ENCODE measurements around the gene RREB1.

The RREB1 gene

GRCh38 chr6:7166410-7167293, 58.9 kb downstream of the RREB1 start:
- DNase-seq, result no peak

- DNase-seq, result no peak
Measured at GRCh38 chr6:7169296-7169721, 61.5 kb downstream of the RREB1 start.

DNA sequence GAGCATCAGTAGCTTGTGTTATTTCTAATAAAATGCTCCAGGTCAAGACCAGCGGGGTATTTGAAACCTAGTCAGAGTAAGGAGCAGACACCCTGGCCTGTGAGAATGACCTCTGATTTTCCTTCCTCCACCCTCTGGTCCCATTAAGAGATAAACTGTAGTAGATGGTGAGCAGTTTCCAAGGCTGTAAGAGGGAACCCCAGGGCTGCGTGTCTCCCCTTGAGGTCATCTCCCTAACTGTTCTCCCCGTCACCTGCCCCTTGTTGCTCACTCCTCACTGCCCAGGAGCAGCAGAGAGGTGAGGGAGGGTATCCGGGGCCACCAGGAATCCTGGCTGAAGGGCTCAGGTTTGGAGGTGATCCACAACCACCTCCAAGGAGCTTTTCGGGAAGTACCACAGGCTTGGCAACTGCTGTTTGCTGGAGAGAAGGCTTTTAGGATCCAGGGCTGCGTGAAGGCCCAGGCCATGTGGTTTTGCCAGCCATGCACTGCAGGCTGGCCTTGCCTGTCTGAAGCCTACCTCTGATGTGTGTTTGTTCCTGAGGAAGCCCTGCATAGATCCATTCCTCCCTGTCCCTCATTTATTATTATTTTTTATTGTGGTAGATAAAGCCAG, 62.5 kb downstream of the RREB1 start:
- DNase-seq, result no peak

GRCh38 chr6:7171119-7171518, 63.4 kb downstream of the RREB1 start:
- DNase-seq, result no peak

- DNase-seq, result no peak
Measured at GRCh38 chr6:7171733-7172132, 64.0 kb downstream of the RREB1 start.

GRCh38 chr6:7172649-7173048, 64.9 kb downstream of the RREB1 start:
- DNase-seq, result no peak

GRCh38 chr6:7173843-7174503, 66.2 kb downstream of the RREB1 start:
- no peak for DNase-seq

- no peak for DNase-seq
Measured at GRCh38 chr6:7175462-7175861, 67.7 kb downstream of the RREB1 start.

DNA sequence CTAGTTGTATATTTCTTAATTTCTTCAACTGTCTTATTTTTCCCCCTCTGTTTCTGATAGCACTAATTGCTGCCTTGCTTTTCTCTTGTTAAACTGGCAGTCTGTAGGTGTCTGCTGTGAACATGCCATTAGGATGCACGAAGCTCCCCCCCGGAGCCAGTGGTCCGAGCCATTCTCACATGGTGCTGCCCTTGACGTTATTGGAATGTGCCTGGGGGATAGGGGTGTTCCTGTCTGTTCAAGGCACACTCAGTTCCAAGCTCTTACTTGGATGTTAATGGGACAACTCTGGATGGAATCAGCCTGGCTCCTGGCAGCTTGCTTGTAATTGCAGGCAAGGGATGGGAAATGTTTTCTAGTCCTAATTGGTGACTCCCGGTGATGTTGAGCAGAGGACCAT, 68.4 kb downstream of the RREB1 start:
- no peak for DNase-seq

GRCh38 chr6:7178280-7178679, 70.5 kb downstream of the RREB1 start:
- no peak for DNase-seq

GRCh38 chr6:7180751-7181150, 73.0 kb downstream of the RREB1 start:
- DNase-seq, result no peak

DNA sequence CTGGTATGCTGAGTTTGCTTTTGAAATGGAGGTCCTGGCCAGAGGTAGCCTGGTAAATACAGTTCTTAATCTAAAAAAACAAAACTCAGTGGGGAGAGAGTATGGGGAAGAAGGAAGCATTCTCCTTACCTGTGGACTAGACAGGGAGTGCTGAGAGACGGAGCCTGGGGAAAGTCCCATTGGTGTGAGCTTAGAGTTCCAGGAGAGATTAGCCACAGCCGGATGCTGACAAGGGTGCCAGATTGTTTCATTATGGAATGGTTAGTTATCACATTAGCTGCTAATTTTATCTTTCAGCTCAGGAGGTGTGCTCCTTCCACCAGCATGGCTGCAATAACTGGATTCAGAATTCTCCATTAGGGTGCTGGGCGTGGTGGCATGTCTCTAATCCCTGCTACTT, 75.9 kb downstream of the RREB1 start:
- no peak for DNase-seq

DNA sequence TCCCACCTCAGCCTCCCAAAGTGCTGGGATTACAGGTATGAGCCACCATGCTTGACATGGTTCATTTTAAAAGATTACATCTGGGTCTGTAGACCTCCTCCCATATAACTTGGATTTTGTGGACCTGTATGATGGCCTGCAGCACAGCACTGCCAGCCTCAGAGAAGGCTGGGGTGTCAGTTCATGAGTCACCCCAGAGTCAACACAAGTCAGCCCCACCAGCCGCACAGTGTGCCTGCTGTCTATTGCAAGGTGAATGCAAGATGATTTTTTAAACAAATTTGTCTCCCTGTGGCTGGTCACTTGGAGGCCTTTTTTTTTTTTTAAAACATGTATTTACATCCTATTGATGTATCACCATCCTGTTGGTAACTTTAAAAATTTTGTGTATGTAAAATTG, 76.7 kb downstream of the RREB1 start:
- DNase-seq, result no peak

DNA sequence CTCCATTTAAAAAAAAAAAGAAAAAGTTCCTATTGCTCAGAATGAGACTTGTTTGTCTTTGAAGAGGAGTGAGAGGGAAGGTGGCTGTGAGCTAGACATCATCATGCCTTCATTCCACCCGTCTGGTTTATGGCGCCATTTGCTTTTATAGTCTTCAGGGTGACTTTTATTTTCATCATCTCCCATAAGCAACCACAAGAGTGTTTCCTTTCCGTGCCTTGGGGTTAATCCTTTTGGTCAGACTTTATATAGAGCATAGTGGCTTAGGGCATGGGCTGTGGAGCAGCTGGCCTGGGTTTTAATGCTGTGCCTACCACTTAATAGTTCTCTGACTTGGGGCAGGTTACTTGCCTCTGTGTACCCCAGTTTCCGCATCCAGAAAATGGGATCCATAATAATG, 77.8 kb downstream of the RREB1 start:
- no peak for DNase-seq

GRCh38 chr6:7188492-7188891, 80.7 kb downstream of the RREB1 start:
- DNase-seq, result peak; percentile 96

DNA sequence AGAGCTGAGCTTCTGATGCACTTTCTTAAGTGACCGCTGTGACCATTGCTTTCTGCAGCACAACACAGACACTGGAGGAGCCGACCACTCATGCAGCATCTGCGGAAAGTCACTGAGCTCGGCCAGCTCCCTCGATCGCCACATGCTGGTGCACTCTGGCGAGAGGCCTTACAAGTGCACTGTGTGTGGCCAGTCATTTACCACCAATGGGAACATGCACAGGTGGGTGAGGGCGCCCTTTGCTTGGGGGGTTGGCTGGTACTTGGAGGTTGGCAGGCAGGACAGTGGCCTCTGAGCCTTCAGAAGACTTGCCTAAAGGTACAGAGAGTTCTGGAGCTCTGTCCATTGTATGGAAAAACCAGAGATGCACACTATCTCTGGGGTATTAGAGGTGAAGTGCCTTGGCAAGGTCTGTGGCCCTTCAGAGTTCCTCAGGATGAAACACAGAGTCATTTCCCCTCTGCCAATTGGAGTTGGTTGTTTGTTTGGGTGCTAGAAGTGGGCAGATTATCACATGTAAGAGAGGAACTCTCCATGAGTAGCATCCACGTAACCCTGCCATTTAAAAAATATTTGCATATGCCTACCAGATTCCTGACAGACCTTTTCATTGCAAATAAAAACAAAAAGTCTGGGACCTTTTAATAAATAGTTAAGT, 81.5 kb downstream of the RREB1 start:
- peak; percentile 39 for DNase-seq

DNA sequence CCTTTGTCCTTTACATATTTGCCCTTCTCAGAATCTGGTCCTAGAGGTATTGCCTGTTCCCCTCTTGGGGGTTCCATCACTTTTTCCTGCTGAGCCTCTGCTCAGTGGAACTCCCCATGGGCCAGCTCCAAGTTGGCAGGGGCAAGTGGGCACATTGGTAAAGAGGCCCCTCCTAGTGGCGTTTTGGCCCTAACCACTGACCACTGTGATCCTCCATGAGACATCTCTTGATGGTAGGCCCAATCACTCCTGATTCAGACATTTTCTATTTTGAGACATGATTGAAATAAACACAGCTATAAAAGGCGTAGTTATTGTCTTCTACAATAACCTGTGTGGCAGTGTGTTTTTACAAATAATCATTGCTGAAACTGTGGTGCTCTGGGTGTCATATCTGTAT, 83.0 kb downstream of the RREB1 start:
- no peak for DNase-seq

DNA sequence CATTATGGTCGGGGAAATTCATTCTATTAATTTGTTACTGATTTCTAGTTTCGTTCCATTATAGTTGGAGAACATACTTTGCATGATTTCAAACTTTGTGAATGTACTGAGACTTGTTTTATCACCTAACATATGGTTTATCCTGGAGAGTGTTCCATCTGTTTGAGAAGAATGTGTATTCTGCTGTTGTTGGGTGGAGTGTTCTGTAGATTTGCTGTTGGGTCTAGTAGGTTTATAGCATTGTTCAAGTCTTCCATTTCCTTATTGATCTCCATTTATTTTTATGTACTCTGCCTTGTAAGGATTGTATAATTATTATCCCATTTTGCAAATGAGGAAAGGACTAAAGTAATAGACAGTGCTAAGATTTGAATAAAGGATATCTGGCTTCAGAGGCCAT, 85.4 kb downstream of the RREB1 start:
- DNase-seq, result no peak

DNA sequence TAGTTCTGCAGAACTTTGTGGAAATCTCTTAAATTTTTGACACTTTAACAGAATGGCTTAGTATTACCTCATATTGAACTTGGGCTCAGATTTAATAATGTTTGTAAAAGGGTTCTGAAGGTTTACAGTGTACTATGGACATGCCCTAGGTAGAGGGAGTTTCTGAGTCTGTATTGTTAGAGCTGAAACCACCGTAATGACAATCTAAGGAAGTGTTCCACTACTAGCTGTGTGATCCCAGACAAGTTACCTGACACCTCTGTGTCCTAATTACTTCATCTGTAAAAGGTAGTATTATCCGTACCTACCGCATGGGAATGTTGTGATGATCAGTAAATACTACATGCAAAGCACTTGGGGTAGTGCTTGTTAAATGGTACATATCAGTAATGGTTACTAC, 86.9 kb downstream of the RREB1 start:
- DNase-seq, result no peak

DNA sequence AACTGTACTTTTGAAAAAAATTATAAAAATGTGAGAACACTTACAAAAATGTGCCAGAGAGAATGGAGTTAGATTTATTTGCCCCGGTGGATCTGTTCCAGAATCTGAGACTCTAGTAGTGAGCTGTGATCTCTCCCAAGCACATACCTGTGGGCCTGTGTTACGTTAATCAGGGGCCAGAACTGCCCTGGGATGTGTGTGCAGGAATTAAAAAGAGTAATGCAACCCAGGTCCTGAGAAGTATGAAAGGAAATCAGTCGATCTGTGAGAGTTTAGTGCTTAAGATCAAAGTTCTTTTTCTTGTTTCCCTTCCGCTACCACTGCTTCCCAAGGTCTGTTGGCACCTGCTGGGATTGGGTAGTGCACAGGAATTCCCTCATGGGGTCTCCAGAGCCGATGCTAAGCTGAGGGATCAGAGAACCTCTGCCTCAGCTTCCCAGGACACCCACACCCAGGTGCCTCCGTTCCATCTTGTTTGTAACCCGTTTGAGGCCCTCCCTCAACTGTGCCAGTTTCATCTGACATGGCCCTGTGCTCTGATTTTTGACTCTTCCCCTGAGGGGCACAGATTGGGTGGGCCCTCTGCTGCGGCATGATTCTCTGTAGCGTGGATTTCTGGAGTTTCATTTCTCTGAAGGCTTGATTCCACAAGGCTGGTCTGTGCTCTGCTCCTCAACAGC, 87.7 kb downstream of the RREB1 start:
- no peak for DNase-seq

- DNase-seq, result no peak
Measured at GRCh38 chr6:7196019-7196402, 88.2 kb downstream of the RREB1 start.

DNA sequence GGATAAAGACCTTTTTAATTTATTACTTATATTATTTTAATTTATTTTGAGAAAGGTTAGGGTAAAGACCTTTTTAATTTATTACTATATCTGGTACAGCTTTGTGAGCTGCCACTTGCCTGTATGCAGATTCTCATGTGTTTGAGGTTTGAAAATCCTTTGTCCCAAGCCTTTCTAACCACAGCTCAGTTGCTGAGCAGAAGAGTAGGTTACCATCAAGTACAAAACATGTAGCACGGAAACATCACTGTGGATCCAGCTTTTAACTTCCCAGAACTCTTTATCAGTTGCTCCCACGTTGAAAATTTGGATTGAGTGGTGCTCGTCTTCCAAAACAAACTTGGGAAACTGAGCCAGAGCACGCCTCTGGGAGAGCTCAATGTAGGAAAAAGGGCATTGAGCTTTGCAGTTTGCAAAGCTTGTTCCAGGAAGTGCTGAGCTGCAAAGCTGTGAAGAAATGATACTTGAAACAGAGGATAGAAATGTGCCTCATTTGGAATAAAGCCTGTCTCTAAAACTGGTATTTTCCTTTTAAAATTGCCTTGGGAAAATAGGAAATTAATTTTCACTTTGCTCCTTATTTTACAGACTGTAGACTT, 89.0 kb downstream of the RREB1 start:
- no peak for DNase-seq

DNA sequence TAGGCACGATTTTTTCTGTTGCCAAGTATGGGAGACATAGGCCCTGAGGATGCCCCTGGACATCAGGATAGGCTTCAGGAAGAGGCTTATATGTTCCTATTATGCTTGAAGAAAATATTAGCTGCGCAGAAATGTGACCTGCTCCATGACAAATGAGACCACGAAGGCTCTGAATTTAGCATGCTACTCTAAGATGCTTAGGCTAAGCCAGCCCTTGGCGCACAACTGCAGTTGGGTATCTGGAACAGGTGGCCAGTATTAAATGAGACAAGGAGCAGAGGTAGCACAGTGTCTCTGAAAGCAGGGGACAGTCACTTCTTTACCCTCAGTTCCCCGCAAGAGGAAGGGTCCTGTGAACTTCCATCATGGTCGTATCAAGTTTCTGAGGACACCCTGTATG, 90.0 kb downstream of the RREB1 start:
- no peak for DNase-seq
